Liver (tissue), 3 donors: ENCODE measurements around the gene PFKFB4.

Experiments
- CTCF ChIP-seq: fragments of 150-350 bp; IDR thresholded peaks from 2 replicates; pipeline ENCODE4 v1.5.1; 2017; ENCODE audit warnings: improper control_type of control experiment, low read depth, low read length; ENCODE audit not compliant: missing input control
- RXRA ChIP-seq, 2 donors: IDR thresholded peaks; 2 replicates each; pipeline ENCODE4 v1.6.1; 2017 to 2018; ENCODE audit warnings: antibody characterized with exemption in 2 of 2, mild to moderate bottlenecking in 1 of 2
- donor health status: healthy.
- donor health status: healthy.

GRCh38 chr3:48532977-48533337 lies 23.6 kb downstream of the PFKFB4 start:
- TF ChIP-seq CTCF (no peak), RXRA (IDR thresholded peaks at IDR 0.05) (no peak)
